HT-29 (cell line): ENCODE results near the gene RNF144B. TPM values are rescaled to one million over a fixed set of nuclear protein-coding genes. Genes with fewer than 3 reads are reported as not detected.
"Not testable (repeated sequence)": the region's sequence is repeated elsewhere in the genome, so short reads cannot be mapped to it uniquely, and the experiment has no call there.

ENCODE experiments used
- DNase-seq: peaks from one replicate; pipeline ENCODE4 v3.0.0-alpha.2; 2015; ENCODE audit warnings: low spot score
- total RNA-seq: library from RNA; depleted of rRNA; stranded (reverse); fragments of >200 nt; shearing (Covaris generic); gene quantifications from 2 replicates; pipeline ENCODE4 v1.2.3, GENCODE V29; 2014

The RNF144B gene
- total RNA-seq, 1 experiment from 2014 or later: 4.5 TPM

GRCh38 chr6:18406955-18407749, 20.0 kb downstream of the RNF144B start:
- DNase-seq: no peak

- DNase-seq: not testable (repeated sequence)
These were observed 22.5 kb downstream of the RNF144B start for GRCh38 chr6:18409602-18410001.

GRCh38 chr6:18410412-18410811, 23.3 kb downstream of the RNF144B start:
- DNase-seq: no peak

- no peak for DNase-seq
These were observed 24.9 kb downstream of the RNF144B start for GRCh38 chr6:18412068-18412467.

- no peak for DNase-seq
These were observed 25.5 kb downstream of the RNF144B start for GRCh38 chr6:18412644-18413043.

GRCh38 chr6:18413381-18413780, 26.2 kb downstream of the RNF144B start:
- DNase-seq: no peak

GRCh38 chr6:18414116-18414515, 27.0 kb downstream of the RNF144B start:
- DNase-seq: no peak

- no peak for DNase-seq
These were observed 28.1 kb downstream of the RNF144B start for GRCh38 chr6:18415207-18415606.

- DNase-seq: no peak
These were observed 28.7 kb downstream of the RNF144B start for GRCh38 chr6:18415671-18416340.

GRCh38 chr6:18416341-18416679, 29.2 kb downstream of the RNF144B start:
- DNase-seq: no peak

GRCh38 chr6:18420328-18420727, 33.2 kb downstream of the RNF144B start:
- no peak for DNase-seq

GRCh38 chr6:18422136-18422535, 35.0 kb downstream of the RNF144B start:
- no peak for DNase-seq

GRCh38 chr6:18423426-18423825, 36.3 kb downstream of the RNF144B start:
- DNase-seq: no peak

- no peak for DNase-seq
These were observed 37.1 kb downstream of the RNF144B start for GRCh38 chr6:18424201-18424600.

- peak; percentile 14 for DNase-seq
These were observed 38.1 kb downstream of the RNF144B start for GRCh38 chr6:18425218-18425617.

- no peak for DNase-seq
These were observed 40.1 kb downstream of the RNF144B start for GRCh38 chr6:18427296-18427695.

GRCh38 chr6:18429655-18430297, 42.6 kb downstream of the RNF144B start:
- no peak for DNase-seq

GRCh38 chr6:18431581-18431980, 44.4 kb downstream of the RNF144B start:
- DNase-seq: no peak

- DNase-seq: no peak
These were observed 45.0 kb downstream of the RNF144B start for GRCh38 chr6:18432180-18432579.

- DNase-seq: no peak
These were observed 45.5 kb downstream of the RNF144B start for GRCh38 chr6:18432619-18433018.

GRCh38 chr6:18433059-18433458, 45.9 kb downstream of the RNF144B start:
- no peak for DNase-seq

- DNase-seq: no peak
These were observed 49.2 kb downstream of the RNF144B start for GRCh38 chr6:18436341-18436740.

GRCh38 chr6:18439581-18439980, 52.4 kb downstream of the RNF144B start:
- DNase-seq: no peak
